Measurements from ENCODE around the gene RRM2.

DNA sequence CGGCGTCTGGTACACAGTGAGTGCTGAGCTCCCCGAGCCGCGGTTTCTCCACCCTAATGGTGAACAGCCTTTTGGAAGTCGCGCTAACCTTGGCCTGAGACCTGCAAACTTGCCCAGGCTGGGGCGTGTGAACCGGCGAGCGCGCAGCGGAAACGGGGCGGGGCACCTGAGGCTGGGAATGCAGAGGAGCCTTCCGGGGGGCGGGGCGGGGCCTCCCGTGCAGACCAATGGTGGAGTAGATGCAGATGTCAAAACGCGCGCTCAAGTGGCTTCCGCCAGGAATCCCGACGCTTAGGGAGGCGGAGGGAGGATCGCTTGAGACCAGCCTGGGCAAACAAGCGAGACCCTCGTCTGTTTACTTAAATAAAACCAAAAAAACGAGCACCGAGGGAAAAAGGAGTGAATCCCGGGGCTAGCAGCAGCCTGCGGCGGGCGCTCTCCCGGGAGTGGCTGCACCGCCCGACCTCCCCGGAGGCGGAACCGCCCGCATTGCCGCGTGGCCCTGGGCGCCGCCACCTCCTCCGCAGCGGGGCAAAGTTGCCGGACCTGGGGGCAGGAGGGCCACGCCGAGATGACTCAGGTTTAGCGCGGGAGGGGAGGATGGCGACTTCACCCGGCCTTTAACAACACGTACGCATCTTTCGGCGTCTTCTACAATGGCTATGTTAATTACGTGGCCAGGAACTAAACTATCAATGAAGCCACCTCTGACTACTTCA is 2.2 kb upstream of the RRM2 start:
- TF ChIP-seq CTCF (IDR thresholded peaks at IDR 0.05; ENCODE audit: borderline replicate concordance, extremely low read depth, low read length, poor library complexity, severe bottlenecking) = no peak
- no peak for TF ChIP-seq EZH2 (IDR thresholded peaks at IDR 0.05; ENCODE audit: borderline replicate concordance, low read depth, low read length, severe bottlenecking)
